NK-92 (cell line): ENCODE data around the gene POU5F1.
"Not testable (repeated sequence)": the region's sequence is repeated elsewhere in the genome, so short reads cannot be mapped to it uniquely, and the experiment has no call there.

ENCODE experiments used
- DNase-seq: peaks from one replicate; lab custom pipeline; 2025; ENCODE audit not compliant: unreplicated experiment; lab: John Stamatoyannopoulos, UW

The POU5F1 gene

DNA sequence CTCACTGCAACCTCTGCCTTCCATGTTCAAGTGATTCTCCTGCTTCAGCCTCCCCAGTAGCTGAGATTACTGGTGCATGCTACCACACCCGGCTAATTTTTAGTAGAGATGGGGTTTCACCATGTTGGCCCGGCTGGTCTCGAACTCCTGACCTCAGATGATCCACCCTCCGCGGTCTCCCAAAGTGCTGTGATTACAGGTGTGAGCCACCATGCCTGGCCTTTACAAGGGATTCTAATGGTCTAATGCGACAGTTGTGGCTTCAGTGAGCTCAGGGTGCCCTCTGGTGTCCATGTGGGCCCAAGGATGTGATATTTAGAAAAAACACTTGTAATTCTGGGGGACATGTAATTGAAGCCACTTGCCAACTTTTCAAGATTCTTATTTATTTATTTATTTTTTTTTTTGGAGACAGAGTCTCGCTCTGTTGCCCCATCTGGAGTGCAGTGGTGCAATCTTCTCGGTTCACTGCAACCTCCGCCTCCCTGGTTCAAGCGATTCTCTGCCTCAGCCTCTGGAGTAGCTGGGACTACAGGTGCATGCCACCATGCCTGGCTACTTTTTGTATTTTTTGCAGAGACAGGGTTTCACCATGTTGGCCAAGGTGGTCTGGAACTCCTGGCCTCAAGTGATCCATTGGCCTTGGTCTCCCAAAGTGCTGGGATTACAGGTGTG is 22.1 kb upstream of the POU5F1 start:
- not testable (repeated sequence) for DNase-seq

DNA sequence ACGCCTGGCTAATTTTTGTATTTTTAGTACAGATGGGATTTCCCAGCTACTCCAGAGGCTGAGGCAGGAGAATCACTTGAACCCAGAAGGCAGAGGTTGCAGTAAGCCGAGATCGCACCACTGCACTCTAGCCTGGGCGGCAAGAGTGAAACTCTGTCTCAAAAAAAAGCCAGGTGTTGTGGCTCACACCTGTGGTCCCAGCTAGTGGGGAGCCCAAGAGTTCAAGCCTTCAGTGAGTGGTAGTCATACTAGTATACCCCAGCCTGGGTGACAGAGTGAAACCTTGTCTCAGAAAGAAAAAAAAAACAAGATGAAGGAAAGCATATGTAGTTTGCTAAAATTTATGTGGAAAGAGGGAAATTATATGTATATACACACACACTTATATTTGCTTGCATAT is 20.0 kb upstream of the POU5F1 start:
- no peak for DNase-seq

DNA sequence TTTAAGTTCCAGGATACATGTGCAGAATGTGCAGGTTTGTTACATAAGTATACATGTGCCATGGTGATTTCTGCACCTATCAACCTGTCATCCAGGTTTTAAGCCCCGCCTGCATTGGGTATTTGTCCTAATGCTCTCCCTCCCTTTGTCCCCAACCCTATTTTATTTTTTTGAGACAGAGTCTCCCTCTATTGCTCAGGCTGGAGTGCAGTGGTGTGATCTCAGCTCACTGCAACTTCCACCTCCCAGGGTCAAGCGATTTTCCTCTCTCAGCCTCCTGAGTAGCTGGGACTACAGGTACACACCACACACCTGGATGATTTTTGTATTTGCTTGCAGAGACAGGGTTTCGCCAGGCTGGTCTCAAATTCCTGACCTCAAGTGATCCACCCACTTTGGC is 18.7 kb upstream of the POU5F1 start:
- not testable (repeated sequence) for DNase-seq

DNA sequence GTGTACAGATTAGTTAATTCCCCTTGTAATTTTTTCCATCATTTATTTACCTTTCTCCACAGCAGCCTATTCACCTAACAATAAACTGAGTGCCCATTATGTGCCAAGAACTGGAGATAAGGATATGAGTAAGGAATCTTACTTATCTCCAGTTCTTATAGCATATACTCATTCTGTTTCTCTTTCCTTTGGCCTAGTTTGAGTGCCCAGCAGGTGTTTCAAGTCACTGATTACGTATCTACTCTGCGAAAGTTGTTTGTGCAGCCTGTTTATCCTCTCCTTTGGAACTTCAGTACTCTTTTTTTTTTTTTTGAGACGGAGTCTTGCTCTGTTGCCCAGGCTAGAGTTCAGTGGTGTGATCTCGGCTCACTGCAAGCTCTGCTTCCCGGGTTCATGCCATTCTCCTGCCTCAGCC is 17.3 kb upstream of the POU5F1 start:
- DNase-seq, result no peak

DNA sequence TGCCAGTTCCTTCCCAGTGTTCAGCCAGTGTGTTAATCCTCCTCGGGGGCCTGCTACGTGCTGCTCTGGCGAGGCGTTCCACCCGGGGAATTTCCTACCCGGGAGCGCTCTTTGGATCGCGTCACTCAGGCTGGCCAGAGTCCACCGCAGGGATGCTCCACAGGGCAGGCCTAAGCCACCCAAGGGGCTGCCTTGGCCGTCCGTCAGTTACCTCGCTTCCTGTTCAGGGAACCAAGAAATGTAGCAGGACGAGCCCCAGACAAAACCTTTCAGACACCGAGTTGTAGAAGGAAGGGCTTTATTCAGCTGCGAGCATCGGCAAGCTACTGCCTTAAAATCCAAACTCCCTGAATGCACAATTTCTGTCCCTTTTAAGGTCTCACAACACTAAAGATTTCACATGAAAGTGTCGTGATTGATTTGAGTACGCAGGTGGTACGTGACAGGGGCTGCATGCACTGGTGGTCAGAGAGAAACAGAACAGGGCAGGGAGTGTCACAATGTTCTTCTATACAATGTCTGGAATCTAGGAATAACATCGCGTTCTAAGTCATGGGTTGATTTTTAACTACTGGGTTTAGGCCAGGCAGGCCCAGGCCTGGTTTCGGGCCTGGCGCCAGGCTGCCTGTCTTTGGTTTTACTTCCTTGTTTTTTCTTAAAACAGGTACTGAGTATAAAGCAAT is 15.7 kb upstream of the POU5F1 start:
- no peak for DNase-seq

DNA sequence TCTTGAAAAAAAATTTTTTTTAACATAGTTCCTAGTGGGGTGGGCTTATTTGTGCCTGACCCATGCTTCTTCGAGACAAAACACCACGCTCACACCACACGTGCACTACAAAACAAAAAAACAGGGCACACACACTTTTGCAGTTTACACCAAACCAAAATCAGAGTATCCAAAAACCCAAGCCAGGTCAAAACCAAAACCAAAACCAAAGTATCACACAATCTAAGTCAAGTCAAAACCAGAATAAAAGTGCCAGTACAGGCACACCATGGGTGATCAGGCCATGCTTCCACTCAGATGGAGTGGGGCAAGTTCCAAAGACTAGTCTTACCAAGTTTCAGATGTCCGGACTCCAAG is 15.2 kb upstream of the POU5F1 start:
- not testable (repeated sequence) for DNase-seq

DNA sequence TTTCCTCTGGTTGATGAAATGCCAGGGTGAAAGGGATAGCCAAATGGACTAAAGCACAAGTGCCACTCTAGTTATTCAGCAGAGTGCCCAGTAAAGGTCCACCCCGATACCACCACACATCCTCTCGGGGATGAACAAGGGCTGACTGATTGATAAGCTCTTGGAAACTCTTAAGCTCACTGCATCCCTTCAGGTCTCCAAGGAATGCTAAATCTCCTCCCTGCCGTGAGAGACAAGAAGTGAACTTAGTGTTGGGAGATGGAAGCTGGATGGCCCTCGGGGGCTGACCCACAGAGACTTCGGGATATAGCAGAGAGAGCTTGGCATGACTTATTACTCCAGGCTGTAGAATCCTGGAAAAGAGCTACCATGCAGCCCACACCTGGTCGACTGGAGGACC is 13.4 kb upstream of the POU5F1 start:
- not testable (repeated sequence) for DNase-seq

DNA sequence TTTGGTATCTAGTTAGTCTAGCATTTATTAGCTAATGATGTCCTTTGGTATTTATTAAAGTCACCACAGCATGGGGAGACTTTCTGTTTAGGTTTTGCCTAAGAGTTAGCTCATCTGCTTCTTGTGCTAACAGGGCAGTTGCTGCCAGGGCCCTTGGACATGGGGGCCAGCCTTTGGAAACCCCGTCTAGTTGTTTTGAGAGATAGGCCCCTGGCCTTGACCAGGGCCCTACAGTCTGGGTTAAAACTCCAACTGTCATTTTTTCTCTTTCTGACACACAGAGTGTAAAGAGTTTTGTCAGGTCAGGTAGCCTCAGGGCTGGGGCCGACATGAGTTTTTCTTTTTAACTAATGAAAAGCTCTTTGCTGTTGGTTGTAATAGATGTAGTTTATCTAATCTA is 12.8 kb upstream of the POU5F1 start:
- DNase-seq, result not testable (repeated sequence)

DNA sequence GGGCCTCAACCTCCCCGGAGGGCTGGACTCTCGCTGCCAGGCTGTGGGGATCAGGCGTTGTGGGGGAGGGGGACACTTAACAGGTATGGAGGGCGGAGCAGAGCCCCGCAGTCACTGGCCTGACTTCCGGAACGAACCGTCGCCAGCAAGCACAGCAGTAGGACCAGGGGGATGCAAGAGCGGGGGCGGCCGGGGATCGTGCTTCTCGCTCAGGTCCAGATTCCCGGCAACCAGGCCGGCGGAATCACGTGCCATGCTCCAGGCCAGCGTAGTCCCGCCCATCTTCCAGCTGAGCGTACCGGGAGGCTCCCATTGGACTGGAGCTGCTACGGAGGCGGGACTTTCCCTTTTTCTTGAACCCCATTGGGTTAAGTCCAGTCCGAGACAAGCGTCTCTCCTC is 10.0 kb upstream of the POU5F1 start:
- DNase-seq, result no peak

DNA sequence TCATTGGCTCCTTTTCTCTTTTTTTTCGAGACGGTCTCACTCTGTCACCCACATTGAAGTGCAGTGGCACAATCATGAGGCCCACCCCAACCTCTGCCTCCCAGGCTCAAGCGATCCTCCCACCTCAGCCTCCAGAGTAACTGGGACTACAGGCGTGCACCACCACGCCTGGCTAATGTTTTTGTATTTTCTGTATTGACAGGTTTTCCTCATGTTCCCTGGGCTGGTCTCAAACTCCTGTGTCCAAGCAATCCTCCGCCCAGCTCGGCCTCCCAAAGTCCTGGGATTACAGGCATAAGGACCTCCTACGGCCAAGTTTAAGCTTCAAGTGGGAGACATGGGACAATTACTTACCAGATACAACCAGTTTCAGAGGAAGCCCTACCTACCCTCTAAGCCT is 9.4 kb upstream of the POU5F1 start:
- no peak for DNase-seq

DNA sequence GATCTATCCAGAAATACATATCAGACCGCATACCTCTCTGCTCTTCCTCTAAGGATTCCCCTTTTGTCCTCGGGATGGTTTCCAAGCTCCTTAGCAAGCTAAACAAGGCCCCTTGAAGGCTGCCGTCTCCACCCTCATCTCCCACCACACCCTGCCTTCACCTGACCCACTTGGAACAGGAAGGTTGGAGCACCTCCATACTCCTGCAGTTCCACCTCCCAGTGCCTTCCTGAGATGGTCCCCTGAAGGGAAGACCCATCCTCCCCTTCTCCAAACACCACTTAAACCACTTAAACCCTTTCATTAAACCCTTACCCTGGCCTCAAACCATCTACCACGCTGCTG is 8.5 kb upstream of the POU5F1 start:
- DNase-seq, result no peak

DNA sequence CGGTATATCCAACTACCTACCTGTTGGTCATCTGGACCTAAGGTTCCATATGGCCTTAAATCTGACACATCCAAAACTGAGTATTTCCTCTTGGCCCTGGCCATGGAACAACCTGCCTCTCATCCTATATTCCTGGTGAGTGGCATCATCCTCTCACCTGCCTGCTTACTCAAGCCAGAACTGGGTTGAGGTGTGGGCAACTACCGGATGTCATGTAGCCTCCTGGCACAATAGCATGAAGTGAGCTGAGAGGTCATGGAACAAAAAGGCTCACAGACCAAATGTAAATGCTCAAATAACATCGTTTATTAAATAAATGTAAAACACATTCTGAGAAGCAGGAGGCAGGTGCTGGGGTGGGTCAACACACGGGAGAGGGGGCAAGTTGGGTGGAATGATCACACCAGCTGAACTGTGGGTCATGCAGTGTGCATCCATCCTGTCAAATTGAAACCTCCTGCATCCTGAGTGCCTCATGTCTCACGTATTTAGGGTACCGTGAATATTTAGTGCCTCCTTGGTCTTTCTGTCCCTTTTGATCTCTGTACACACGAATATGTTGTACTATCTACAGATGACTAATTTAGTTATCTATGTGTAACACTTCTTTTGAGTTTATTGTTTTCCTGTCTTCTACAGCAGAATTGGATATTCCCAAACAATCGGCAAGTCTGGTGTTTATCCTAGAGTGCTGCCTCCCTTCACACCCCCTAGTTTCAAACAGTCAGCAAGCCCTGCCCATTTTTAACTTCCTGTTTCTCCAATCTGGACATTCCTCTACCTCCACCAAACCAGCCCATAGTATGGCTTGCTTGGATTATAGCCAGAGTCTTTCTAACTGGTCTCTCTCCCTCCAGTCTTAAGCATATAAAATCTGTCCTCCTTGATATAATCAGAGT is 7.9 kb upstream of the POU5F1 start:
- DNase-seq, result no peak

DNA sequence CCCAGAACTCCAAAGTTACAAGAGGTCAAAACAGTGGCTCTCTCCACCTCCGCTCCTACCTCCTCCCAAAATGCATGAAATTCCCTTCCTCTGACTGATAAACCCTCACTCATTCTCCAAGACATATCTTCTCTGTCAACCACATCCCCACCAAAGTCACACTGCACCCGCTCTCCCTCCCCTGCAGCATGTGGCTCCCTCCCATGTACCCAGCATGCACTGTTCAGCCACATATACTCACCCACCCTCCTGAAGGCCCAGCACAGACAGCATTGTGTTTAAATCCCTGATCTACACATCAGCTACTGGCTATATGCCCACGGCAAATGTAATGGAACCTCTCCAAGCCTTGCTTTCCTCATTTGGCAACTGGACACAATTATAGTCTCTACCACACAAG is 5.5 kb upstream of the POU5F1 start:
- no peak for DNase-seq

DNA sequence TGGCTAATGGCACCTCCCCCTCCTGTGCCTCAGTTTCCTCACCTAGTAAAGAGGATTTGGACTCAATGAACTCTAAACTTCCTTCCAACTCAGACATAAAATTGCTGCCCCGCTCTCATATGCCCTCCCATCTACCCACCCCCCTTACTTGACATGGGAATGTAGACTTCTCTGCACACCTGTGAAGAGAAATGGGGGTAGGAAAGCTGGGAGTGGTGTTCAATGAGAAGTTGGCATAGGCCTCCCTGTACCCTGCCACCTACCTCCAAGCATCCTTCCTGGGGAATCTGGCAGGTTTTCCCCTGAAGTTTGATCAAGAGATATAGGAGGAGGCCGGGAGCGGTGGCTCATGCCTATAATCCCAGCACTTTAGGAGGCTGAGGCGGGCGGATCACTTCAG is 3.9 kb upstream of the POU5F1 start:
- DNase-seq, result no peak

DNA sequence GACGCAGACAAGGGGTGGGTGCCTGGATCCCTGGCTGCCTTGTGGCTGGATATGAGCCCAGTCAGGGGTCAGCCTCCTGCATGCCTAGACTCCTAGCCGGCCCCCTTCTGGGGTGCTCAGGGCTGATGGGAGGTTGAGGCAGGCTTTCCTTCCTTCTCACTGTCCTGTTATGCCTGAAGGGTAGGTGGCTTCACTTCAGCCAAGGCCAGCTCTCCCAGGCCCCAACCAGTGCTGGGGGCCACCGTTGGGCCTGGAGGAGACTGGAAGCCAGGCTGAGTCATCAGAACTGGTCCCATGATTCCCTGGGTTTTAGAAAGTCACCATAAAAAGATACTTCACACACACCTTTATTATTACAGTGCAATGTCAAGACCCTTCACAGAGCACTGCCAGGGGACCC is 2.9 kb upstream of the POU5F1 start:
- DNase-seq, result no peak

DNA sequence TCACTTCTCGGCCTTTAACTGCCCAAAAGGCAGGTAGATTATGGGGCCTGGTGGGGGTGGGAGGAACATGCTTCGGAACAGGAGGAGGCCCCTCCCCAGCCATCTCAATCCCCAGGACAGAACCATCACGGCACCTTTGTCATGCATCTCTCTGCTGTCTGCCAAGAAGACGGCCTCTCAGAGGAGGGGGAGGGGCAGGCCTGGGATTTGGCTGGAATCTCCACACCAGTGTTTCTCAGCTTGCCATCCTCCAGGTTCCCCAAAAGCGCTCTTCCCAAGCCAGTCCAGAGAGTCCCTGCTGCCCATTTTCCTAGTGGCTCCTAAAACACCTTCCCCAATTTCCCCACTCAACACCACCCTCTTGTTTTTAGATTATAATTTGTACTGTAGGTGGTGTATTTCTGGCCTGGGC is 2.5 kb upstream of the POU5F1 start:
- no peak for DNase-seq

DNA sequence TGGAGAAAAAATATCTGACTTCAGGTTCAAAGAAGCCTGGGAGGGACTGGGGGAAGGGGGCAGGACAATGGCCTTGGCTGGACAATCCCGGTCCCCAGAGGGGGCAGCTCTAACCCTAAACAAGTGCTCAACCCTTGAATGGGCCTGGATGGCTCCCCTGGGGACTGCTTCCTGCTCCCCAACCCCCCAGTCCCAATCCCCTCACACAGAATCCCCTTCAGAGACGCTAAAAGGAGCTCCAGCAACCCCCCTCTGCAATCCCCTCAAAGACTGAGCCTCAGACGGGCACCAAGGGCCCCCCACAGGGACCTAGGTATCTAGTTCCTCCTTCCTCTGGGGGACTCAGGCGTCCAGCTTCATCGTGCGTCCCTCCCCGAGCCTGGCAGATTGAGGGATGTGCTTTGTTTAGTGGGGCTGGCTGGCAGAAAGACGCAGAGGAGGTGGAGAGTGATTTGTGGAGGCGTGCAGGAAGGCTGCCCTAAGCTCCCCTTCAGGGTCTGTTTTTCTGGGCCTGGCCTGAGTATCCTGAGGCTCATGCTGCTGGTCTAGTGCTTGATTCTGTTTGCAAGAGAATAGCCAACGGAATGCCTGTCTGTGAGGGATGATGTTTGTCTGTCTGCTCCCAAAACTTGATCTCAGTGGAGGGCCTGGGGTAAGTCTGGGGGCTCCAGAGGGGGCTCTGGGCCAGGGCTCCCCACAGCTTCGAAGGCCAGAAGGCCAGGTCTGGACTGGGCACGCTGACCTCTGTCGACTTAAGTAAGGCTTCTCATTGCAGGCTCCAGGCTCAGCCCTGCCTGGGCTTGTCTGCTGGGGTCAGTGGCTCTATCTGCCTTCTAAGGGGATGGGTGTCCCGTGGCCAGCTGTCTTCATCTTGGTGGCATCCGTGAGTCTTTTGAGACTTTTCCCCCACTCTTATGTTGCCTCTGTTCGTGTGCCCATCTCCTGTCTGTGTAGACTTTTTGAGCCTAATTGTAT is 1.7 kb upstream of the POU5F1 start:
- DNase-seq, result no peak

DNA sequence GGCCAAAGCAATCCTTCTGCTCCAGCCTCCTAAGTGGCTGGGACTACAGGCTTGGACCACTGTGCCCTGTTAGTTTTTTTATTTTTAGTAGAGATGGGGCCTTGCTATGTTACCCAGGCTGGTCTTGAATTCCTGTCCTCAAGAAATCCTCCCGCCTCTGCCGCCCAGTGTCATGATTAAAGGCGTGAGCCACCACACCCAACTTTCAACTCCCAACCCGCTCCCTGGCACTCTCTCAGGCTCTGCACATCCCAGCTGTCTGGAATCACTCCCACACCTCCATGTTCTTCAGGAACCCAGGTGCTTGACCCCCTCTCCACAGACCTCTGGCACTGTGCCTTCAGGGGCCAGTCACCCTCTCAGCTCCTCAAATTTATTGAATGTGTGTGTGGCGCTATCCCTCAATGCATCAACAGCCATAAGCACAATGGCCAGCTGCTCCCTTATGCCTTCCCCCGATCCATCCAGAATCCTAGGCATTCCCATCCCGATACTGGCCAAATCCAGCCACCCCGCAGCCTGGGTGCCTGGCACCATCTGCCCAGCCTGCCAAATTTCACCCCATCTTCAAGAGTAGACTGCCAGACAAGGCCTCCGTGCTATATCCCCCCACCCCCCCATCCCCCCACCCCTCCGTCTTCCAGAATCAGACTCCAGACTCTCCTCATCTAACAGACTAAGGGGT is 647 bp upstream of the POU5F1 start:
- DNase-seq, result no peak

DNA sequence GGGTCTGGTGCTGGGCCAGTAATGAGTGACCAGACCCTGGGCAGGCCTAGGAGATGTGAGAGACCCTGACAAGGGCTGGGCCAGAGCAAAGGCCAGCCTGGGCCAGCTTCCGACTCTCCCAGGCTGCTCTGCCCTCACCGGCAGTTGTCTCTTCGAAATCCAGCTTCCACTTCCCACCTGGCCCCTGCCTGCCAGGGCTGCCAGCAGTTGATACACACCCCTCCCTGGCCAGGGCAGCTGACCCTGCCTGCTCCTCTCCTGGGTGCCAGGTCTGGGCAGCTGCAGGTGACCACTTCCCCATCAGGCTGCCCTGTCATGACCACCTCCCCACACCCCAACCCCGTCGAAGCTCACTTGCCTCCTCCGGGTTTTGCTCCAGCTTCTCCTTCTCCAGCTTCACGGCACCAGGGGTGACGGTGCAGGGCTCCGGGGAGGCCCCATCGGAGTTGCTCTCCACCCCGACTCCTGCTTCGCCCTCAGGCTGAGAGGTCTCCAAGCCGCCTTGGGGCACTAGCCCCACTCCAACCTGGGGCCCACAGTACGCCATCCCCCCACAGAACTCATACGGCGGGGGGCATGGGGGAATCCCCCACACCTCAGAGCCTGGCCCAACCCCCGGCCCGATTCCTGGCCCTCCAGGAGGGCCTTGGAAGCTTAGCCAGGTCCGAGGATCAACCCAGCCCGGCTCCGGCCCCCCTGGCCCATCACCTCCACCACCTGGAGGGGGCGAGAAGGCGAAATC is 453 bp downstream of the POU5F1 start:
- not testable (repeated sequence) for DNase-seq
